GM18505 (cell line): ENCODE measurements around the gene STAM2.
"Not testable (repeated sequence)": the region's sequence is repeated elsewhere in the genome, so short reads cannot be mapped to it uniquely, and the experiment has no call there.

Experiments used
- ATAC-seq: cut with Tn5 transposase; IDR thresholded peaks from one replicate; pipeline ENCODE4 v1.9.1; 2021; ENCODE audit not compliant: unreplicated experiment
- POLR2A ChIP-seq: IDR thresholded peaks from 4 replicates; pipeline ENCODE4 v1.6.1; 2011; ENCODE audit warnings: borderline replicate concordance; ENCODE audit not compliant: insufficient read depth, insufficient read length; ENCODE audit errors: extremely low read depth

STAM2 gene

GRCh38 chr2:152175368-152176112 lies at the start of gene STAM2:
Gene STAM2 (minus strand): TSS chr2:152175763. CDS start chr2:152175642, 121 bp downstream.
- ATAC-seq: peak; percentile 75
- peak; percentile 95 for TF ChIP-seq POLR2A

GRCh38 chr2:152223977-152224376 lies 48.4 kb upstream of the STAM2 start:
- TF ChIP-seq POLR2A: no peak
- no peak for ATAC-seq

DNA sequence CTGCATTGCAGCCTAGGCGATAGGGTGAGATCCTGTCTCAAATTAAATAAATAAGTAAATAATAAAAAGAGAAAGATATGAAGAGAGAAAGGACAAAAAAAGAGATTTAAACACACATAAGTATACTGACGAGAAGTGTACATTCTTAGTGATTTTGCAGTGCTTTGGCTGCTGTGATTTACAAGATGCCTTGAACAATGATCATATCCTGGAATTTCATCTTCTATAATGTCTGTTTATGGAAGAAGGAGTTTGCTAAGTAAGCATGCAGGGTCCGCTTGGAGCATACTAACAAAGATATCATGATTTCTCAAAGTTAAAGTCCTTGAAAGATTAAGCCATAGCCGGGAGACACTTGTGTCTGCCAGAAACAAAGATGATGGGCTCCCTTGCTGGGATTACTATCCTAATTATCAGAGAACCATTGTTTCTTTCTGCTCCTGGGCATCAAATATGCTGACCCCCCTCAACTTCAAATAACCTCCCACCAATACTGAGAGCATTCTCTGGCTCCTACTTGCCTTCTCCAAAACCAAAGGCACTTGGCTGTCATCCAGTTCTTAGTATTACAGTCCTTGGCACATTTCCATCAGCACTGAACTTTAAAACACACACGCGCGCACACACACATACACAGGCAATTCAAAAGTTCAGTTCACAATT lies 47.5 kb upstream of the STAM2 start:
- TF ChIP-seq POLR2A: no peak
- ATAC-seq: no peak

- no peak for ATAC-seq
- no peak for TF ChIP-seq POLR2A
Measured at GRCh38 chr2:152221839-152222238, 46.3 kb upstream of the STAM2 start.

GRCh38 chr2:152219077-152219828 lies 43.7 kb upstream of the STAM2 start:
- ATAC-seq: no peak
- TF ChIP-seq POLR2A: no peak

GRCh38 chr2:152201466-152201830 lies 25.9 kb upstream of the STAM2 start:
- TF ChIP-seq POLR2A: no peak
- no peak for ATAC-seq

DNA sequence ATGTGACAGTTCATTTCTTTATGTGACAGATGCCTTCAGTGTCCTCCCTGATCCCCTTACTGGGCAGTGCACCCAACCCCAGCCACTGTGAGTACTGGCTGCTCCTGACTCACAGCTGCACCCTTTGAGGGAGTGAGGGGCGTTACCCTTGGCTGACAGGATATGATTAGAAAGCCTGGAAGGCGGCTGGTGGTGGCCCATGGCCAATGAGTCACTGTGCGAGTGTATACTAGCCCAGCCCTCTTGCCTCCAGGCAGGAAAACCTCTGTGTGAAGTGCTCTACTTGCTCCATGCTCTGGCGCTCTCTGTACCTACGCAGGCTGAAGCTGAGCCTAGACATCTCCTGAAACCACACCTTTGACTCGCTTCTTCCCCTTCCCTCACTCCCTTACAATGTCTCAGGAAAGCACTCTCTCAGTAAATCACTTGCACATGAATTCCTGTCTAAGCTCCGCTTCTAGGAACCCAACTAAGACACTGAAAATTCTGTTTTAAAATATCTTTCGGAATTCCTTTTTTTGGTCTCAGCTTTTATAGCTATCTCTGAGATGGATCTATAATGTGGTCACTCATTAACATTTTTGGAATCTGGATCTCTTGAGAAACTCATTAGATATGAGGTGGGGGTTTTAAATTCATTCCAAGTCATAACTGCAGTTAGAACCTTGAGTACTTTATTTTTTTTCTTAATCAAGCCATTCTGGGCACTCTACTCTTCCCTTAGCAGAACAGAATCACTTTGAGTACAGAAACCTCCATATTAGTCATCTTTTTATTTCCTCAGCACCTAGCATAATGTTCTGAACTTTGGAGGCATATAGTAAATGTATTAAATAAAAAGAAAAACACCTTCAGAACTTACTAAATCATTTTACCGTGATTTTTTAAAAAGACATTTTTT lies 25.3 kb upstream of the STAM2 start:
- ATAC-seq: no peak

DNA sequence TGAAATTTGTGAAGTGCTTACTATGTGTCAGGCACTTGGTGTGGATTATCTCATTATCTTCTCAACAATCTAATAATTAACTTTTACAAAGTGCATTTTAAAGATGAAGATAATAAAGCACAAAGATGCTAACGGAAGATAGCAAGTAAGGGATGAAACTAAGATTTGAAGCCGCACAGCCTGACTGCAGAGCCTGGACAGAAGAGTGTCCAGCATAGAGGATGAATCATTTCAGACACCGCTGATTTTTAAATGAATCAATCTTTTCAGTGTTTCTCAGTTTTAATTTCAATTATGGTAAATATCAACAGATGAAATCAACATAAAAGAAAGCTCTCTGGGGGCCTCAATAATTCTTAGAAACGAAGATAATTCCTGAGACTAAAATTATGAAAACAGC lies 24.5 kb upstream of the STAM2 start:
- no peak for TF ChIP-seq POLR2A
- no peak for ATAC-seq

More for the DNA sequence above, 25.3 kb upstream of the STAM2 start:
- no peak for TF ChIP-seq POLR2A

- TF ChIP-seq POLR2A: no peak
Measured at GRCh38 chr2:152198499-152198898, 22.9 kb upstream of the STAM2 start.

DNA sequence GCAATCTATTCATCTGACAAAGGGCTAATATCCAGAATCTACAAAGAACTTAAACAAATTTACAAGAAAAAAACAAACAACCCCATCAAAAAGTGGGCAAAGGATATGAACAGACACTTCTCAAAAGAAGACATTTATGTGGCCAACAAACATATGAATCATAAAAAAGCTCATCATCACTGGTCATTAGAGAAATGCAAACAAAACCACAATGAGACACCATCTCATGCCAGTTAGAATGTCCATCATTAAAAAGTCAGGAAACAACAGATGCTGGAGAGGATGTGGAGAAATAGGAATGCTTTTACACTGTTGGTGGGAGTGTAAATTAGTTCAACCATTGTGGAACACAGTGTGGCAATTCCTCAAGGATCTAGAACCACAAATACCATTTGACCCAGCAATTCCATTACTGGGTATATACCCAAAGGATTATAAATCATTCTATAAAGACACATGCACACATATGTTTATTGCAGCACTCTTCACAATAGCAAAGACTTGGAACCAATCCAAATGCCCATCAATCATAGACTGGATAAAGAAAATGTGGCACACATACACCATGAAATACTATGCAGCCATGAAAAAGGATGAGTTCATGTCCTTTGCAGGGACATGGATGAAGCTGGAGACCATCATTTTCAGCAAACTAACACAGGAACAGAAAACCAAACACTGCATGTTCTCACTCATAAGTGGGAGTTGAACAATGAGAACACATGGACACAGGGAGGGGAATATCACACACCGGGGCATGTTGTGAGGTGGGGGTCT lies 22.1 kb upstream of the STAM2 start:
- not testable (repeated sequence) for ATAC-seq

More at GRCh38 chr2:152198499-152198898, 22.9 kb upstream of the STAM2 start:
- no peak for ATAC-seq

DNA sequence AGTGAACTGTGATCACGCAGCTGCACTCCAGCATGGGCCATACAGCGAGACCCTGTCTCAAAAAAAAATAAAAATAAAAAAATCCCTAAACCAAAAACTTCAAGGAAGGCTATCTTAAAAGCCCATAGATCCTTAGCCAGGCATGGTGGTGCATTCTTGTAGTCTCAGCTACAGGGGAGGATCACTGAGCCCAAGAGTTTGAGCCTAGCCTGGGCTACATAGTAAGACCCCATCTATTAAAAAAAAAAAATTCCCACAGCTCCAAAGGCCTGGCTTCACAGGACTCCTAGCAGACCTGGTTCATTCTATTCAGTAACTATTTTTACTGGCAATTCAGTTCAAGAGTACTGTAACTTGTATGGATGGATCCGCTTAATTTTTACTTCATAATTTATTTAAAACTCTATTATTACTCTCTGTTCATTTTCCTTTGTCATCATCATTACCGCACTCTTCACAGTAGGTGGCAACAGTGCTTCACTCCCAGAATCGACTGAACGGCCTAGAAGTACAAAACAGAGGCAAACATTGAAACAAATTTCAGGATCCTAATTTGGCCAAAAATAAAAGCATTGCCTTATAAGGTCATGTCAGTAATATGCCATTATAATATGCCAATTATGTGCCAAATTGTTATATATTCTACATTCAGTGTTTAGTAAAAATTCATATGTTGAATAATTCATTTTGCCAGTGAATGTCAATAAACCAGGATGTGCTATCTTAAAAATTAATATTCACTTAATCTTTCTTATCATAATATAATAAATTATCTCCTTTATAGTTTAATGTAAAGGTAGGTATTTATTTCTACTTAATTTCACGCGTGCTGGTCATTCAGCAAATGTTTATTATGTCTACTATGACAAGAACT lies 14.3 kb upstream of the STAM2 start:
- peak; percentile 77 for ATAC-seq

DNA sequence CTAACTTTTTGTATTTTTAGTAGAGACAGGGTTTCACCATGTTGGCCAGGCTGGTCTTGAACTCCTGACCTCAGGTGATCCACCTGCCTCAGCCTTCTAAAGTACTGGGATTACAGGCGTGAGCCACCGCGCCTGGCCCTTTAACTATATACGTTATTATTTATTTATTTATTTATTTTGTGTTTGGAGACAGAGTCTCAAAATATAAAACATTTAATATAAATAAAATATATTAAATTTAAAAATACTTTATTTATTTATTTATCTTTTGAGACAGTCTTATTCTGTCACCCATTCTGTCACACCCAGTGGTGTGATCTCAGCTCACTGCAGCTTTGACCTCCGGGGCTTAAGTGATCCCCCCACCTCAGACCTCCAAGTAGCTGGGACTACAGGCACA lies 11.2 kb upstream of the STAM2 start:
- not testable (repeated sequence) for ATAC-seq

More for the DNA sequence above, 14.3 kb upstream of the STAM2 start:
- no peak for TF ChIP-seq POLR2A

DNA sequence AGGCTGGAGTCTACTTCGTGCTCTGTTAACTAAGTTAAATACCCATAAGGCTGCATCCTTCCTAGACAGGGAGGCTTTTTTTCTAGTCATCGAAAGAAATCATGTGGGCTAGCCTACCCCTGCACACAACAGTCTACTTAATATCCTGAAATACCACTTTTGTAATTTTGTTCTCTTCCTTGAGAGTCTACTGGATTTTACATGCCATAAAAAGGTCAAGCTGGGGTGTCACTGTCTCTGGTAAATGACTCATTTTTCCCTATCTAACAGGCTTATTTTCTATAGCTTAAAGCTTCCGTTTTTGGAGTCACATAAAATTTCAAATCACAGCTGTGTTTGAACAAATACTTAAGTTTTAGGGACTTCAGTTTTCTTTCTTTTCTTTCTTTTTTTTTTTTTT lies 10.7 kb upstream of the STAM2 start:
- ATAC-seq: no peak
- TF ChIP-seq POLR2A: no peak
